ENCODE results near the gene CADM4.

Gene CADM4

DNA sequence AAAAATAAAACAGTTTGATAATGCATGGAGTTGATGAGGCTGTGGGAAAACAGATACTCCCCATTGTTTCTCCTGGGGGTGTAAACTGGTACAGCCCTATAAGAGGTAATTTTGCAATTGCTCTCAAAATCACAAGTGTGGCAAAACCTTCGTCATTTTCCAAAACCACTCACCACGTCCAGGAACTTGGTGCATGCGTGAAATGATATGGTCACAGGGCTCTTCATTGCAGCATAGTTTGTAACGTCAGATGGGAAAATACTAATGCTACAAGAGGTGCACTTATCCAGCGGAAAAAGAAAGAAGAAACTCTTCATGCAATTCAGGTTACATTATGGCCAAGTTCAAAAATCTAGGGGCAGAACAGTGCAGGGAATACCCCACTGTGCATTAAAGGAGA, 42.2 kb upstream of the CADM4 start:
- Histone ChIP-seq H3K79me1 (ENCODE audit: low read depth, low read length) (no peaks in the 10 kb centered on the region), H3K23ac (ENCODE audit: low read depth, low read length, poor library complexity) (no peak overlapping the region), H3K4me3 (ENCODE audit: low read length in 2 of 2) (no peak overlapping the region), H3K36me3 (replicated peaks in 1 of 2; ENCODE audit: control insufficient read depth in 2 of 2, insufficient read depth in 2 of 2, low read length in 2 of 2) (no peaks in the 10 kb centered on the region), H2BK5ac (ENCODE audit: low read length) (no peak overlapping the region), H3K4me2 (ENCODE audit: insufficient read depth, low read length, poor library complexity, severe bottlenecking) (no peak overlapping the region), H4K91ac (ENCODE audit: low read depth, low read length, poor library complexity) (no peak overlapping the region), H2AK5ac (ENCODE audit: low read depth, low read length) (no peak overlapping the region), H3K27me3 (ENCODE audit: control insufficient read depth in 3 of 3, insufficient read depth in 3 of 3, low read depth in 1 of 3, low read length in 3 of 3) (no peaks in the 10 kb centered on the region), H3K4ac (ENCODE audit: low read length) (no peak overlapping the region), H4K8ac (ENCODE audit: low read depth, low read length) (no peak overlapping the region), H3K27ac (replicated peaks; ENCODE audit: low read length) (no peak overlapping the region), H2BK15ac (ENCODE audit: low read length) (no peak overlapping the region), H3K14ac (ENCODE audit: low read length) (no peak overlapping the region), H2BK12ac (ENCODE audit: low read length) (no peak overlapping the region), H3K9ac (ENCODE audit: low read depth, low read length, poor library complexity) (no peak overlapping the region), H3K9me3 (replicated peaks in 1 of 2; ENCODE audit: control insufficient read depth in 2 of 2, insufficient read depth in 1 of 2, low read depth in 1 of 2, low read length in 2 of 2) (no peaks in the 10 kb centered on the region), H2AFZ (ENCODE audit: low read length) (no peak overlapping the region), H3K4me1 (ENCODE audit: control insufficient read depth in 2 of 2, insufficient read depth in 1 of 2, low read depth in 1 of 2, low read length in 2 of 2) (peaks cover under 1 to 5% of the 10 kb centered on the region in 2 donors), H2BK120ac (ENCODE audit: low read depth, low read length) (no peak overlapping the region), H3K18ac (ENCODE audit: low read length) (no peak overlapping the region)
- no peak for DNase-seq (ENCODE audit: low spot score)
- WGBS, 2 donors (ENCODE audit: extremely low coverage in 2 of 2, insufficient read length in 2 of 2, insufficient replicate concordance in 1 of 2): no CpG with 5 or more reads among the region's 5 CpGs

DNA sequence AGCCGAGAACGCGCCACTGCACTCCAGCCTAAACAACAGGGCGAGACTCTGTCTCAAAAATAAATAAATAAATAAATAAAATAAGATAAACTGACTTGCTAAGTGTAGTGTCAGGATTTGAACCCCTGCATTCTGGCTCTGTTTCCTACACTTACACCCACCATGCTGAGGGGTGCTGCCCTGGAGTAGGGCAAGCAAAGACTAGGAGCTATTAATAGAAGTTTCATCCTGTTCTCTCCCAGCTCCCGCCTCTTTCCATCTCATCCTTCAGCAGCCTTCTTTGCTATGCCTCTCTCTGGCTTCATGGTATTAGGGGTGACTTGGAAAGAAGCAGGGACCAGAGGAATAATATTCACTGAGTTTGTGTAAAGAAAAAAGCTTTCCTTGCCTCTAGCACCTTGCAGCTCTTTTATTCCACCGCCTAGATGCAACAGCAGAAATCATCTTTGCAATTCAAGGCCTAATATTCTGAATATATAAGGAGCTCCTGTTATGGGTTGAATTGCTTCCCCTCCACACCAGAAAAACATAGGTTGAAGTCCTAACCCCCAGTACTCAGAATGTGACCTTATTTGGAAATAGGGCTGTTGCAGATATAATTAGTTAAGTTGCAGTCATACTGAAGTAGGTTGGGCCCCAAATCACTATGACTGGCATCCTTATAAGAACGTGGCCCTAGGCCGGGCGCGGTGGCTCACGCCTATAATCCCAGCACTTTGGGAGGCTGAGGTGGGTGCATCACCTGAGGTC, 39.0 kb upstream of the CADM4 start:
- Histone ChIP-seq H2AFZ (ENCODE audit: low read length) (no peak overlapping the region), H3K4me1 (ENCODE audit: control insufficient read depth in 2 of 2, insufficient read depth in 1 of 2, low read depth in 1 of 2, low read length in 2 of 2) (peaks cover 0 to 2% of the 10 kb centered on the region in 2 donors), H3K79me1 (ENCODE audit: low read depth, low read length) (peaks cover 2% of the 10 kb centered on the region), H2AK5ac (ENCODE audit: low read depth, low read length) (no peak overlapping the region), H3K4ac (ENCODE audit: low read length) (no peak overlapping the region), H3K4me2 (ENCODE audit: insufficient read depth, low read length, poor library complexity, severe bottlenecking) (no peak overlapping the region), H3K4me3 (ENCODE audit: low read length in 2 of 2) (no peak overlapping the region), H3K14ac (ENCODE audit: low read length) (no peak overlapping the region), H2BK5ac (ENCODE audit: low read length) (no peak overlapping the region), H2BK12ac (ENCODE audit: low read length) (no peak overlapping the region), H2BK15ac (ENCODE audit: low read length) (no peak overlapping the region), H4K91ac (ENCODE audit: low read depth, low read length, poor library complexity) (no peak overlapping the region), H4K8ac (ENCODE audit: low read depth, low read length) (no peak overlapping the region), H2BK120ac (ENCODE audit: low read depth, low read length) (no peak overlapping the region), H3K27me3 (ENCODE audit: control insufficient read depth in 3 of 3, insufficient read depth in 3 of 3, low read depth in 1 of 3, low read length in 3 of 3) (peaks cover 0 to 19% (median 0%) of the 10 kb centered on the region in 3 experiments), H3K36me3 (replicated peaks in 1 of 2; ENCODE audit: control insufficient read depth in 2 of 2, insufficient read depth in 2 of 2, low read length in 2 of 2) (no peaks in the 10 kb centered on the region), H3K9me3 (replicated peaks in 1 of 2; ENCODE audit: control insufficient read depth in 2 of 2, insufficient read depth in 1 of 2, low read depth in 1 of 2, low read length in 2 of 2) (peaks cover 0 to 2% of the 10 kb centered on the region in 2 donors), H3K18ac (ENCODE audit: low read length) (no peak overlapping the region), H3K23ac (ENCODE audit: low read depth, low read length, poor library complexity) (no peak overlapping the region), H3K27ac (replicated peaks; ENCODE audit: low read length) (no peak overlapping the region), H3K9ac (ENCODE audit: low read depth, low read length, poor library complexity) (no peak overlapping the region)
- DNase-seq (ENCODE audit: low spot score): no peak
- WGBS, 2 donors (ENCODE audit: extremely low coverage in 2 of 2, insufficient read length in 2 of 2, insufficient replicate concordance in 1 of 2): no CpG with 5 or more reads among the region's 11 CpGs

DNA sequence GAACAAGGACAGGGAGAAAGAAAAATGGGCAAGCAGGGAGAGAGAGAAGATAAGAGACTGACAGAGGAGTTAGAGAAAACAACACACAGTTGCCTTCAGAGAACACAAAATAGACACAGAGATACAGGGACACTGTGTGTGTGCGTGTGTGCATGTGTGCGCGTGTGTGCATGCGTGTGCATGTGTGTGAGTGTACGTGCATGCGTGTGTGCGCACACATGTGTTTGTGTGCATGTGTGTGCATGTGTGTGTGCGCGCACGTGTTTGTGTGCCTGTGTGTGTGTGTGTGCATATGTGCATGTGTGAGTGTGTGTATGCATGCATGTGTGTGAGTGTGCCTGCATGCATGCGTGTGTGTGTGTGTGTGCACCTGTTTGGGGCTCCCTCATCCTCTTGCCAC, 36.3 kb upstream of the CADM4 start:
- H2AFZ ChIP-seq (ENCODE audit: low read length): no peak overlapping the region
- peak overlapping the region in 1 of 2 donors; percentile 37 for H3K4me3 ChIP-seq (ENCODE audit: low read length in 2 of 2)
- H3K27ac ChIP-seq (replicated peaks; ENCODE audit: low read length): no peak overlapping the region

DNA sequence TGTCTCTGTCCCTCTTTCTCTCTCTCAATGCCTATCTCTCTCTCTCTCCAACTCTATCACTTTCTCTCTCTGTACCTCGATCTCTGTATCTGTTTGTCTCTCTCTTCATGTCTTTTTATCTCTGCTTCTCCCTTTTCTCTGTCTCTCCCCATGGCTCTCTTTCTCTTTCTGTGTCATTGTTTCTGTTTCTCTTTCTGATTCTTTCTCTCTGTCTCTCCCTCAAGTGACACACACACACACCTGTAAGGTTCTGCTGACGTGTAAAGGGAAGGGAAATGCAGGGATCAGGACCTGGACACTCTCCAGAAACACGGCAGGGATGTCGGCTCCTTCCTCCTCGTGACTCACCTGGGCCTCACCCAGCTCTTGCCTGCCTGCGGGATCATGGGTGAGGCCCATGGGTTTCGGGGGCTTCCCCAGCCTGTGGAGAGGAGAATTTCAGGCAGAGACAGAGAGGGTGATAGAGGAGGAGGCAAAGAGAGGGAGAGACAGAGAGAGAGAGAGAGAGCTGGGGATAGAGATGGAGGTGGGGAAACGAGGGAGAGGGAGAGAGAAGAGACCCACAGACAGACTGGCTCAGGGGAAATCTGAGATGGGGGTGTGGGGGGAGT, 35.7 kb upstream of the CADM4 start:
- peaks cover 0 to 2% of the 10 kb centered on the region in 2 donors for H3K9me3 ChIP-seq (replicated peaks in 1 of 2; ENCODE audit: control insufficient read depth in 2 of 2, insufficient read depth in 1 of 2, low read depth in 1 of 2, low read length in 2 of 2)
- no peak for DNase-seq (ENCODE audit: low spot score)
- H3K23ac ChIP-seq (ENCODE audit: low read depth, low read length, poor library complexity): peak overlapping the region; percentile 26
- no CpG with 5 or more reads among the region's 8 CpGs for WGBS, 2 donors (ENCODE audit: extremely low coverage in 2 of 2, insufficient read length in 2 of 2, insufficient replicate concordance in 1 of 2)
- no peak overlapping the region for H3K14ac ChIP-seq (ENCODE audit: low read length)
- H2BK120ac ChIP-seq (ENCODE audit: low read depth, low read length): no peak overlapping the region
- H2BK15ac ChIP-seq (ENCODE audit: low read length): no peak overlapping the region
- H3K9ac ChIP-seq (ENCODE audit: low read depth, low read length, poor library complexity): no peak overlapping the region
- H2BK12ac ChIP-seq (ENCODE audit: low read length): no peak overlapping the region
- no peak overlapping the region for H3K4me2 ChIP-seq (ENCODE audit: insufficient read depth, low read length, poor library complexity, severe bottlenecking)
- no peaks in the 10 kb centered on the region for H3K36me3 ChIP-seq (replicated peaks in 1 of 2; ENCODE audit: control insufficient read depth in 2 of 2, insufficient read depth in 2 of 2, low read length in 2 of 2)
- H4K8ac ChIP-seq (ENCODE audit: low read depth, low read length): no peak overlapping the region
- H3K27me3 ChIP-seq (ENCODE audit: control insufficient read depth in 3 of 3, insufficient read depth in 3 of 3, low read depth in 1 of 3, low read length in 3 of 3): peaks cover 0 to 31% (median 3%) of the 10 kb centered on the region in 3 experiments
- no peak overlapping the region for H2AK5ac ChIP-seq (ENCODE audit: low read depth, low read length)
- peaks cover 0 to 2% of the 10 kb centered on the region in 2 donors for H3K4me1 ChIP-seq (ENCODE audit: control insufficient read depth in 2 of 2, insufficient read depth in 1 of 2, low read depth in 1 of 2, low read length in 2 of 2)
- H3K79me1 ChIP-seq (ENCODE audit: low read depth, low read length): peaks cover 2% of the 10 kb centered on the region
- no peak overlapping the region for H4K91ac ChIP-seq (ENCODE audit: low read depth, low read length, poor library complexity)
- no peak overlapping the region for H3K27ac ChIP-seq (replicated peaks; ENCODE audit: low read length)
- no peak overlapping the region for H3K4ac ChIP-seq (ENCODE audit: low read length)
- H3K18ac ChIP-seq (ENCODE audit: low read length): peak overlapping the region; percentile 32
- H3K4me3 ChIP-seq (ENCODE audit: low read length in 2 of 2): no peak overlapping the region
- no peak overlapping the region for H2BK5ac ChIP-seq (ENCODE audit: low read length)
- H2AFZ ChIP-seq (ENCODE audit: low read length): peak overlapping the region; percentile 5

More for the DNA sequence above, 36.3 kb upstream of the CADM4 start:
- Histone ChIP-seq H3K9me3 (replicated peaks in 1 of 2; ENCODE audit: control insufficient read depth in 2 of 2, insufficient read depth in 1 of 2, low read depth in 1 of 2, low read length in 2 of 2) (peaks cover 0 to 2% of the 10 kb centered on the region in 2 donors), H3K27me3 (ENCODE audit: control insufficient read depth in 3 of 3, insufficient read depth in 3 of 3, low read depth in 1 of 3, low read length in 3 of 3) (peaks cover 0 to 25% (median 0%) of the 10 kb centered on the region in 3 experiments), H3K4ac (ENCODE audit: low read length) (peak overlapping the region; percentile 57), H3K23ac (ENCODE audit: low read depth, low read length, poor library complexity) (peak overlapping the region; percentile 87), H3K14ac (ENCODE audit: low read length) (peak overlapping the region; percentile 100), H2BK15ac (ENCODE audit: low read length) (no peak overlapping the region), H2BK5ac (ENCODE audit: low read length) (no peak overlapping the region), H3K18ac (ENCODE audit: low read length) (peak overlapping the region; percentile 23), H2BK12ac (ENCODE audit: low read length) (peak overlapping the region; percentile 80), H4K8ac (ENCODE audit: low read depth, low read length) (no peak overlapping the region), H3K9ac (ENCODE audit: low read depth, low read length, poor library complexity) (no peak overlapping the region), H2BK120ac (ENCODE audit: low read depth, low read length) (no peak overlapping the region), H2AK5ac (ENCODE audit: low read depth, low read length) (no peak overlapping the region), H3K4me2 (ENCODE audit: insufficient read depth, low read length, poor library complexity, severe bottlenecking) (no peak overlapping the region), H3K4me1 (ENCODE audit: control insufficient read depth in 2 of 2, insufficient read depth in 1 of 2, low read depth in 1 of 2, low read length in 2 of 2) (peaks cover 0 to 2% of the 10 kb centered on the region in 2 donors), H3K36me3 (replicated peaks in 1 of 2; ENCODE audit: control insufficient read depth in 2 of 2, insufficient read depth in 2 of 2, low read length in 2 of 2) (no peaks in the 10 kb centered on the region), H4K91ac (ENCODE audit: low read depth, low read length, poor library complexity) (no peak overlapping the region), H3K79me1 (ENCODE audit: low read depth, low read length) (peaks cover 2% of the 10 kb centered on the region)
- no peak for DNase-seq (ENCODE audit: low spot score)
- no CpG with 5 or more reads among the region's 11 CpGs for WGBS, 2 donors (ENCODE audit: extremely low coverage in 2 of 2, insufficient read length in 2 of 2, insufficient replicate concordance in 1 of 2)

All from neuronal stem cell (in vitro differentiated cells).